Hepatocyte (in vitro differentiated cells): ENCODE results near the gene CLEC4C. TPM values are rescaled to one million over a fixed set of nuclear protein-coding genes. Genes with fewer than 3 reads are reported as not detected.

Experiments used
- polyA plus RNA-seq: library from polyadenylated mRNA; unstranded; fragments of >200 nt; fragmentation: Nextera tagmentation; extraction: Ambion mirVana; gene quantifications from 2 replicates; pipeline ENCODE4 v1.2.1, GENCODE V29; 2016
- small RNA-seq: library from RNA; depleted of rRNA; stranded (forward); fragments of <200 nt; gene quantifications from one replicate; pipeline ENCODE3, GENCODE V24; 2014
- total RNA-seq: library from RNA; depleted of rRNA; stranded (reverse); fragments of >200 nt; gene quantifications from 2 replicates; pipeline ENCODE4 v1.2.3, GENCODE V29; 2014

Gene CLEC4C
- total and polyA plus RNA-seq, 2 experiments from 2014 or later, result not detected

Small RNA genes lying within 50 kb of the gene (small RNA-seq; reads per million reads assigned to genes)
- gene RF00019, result not detected

Other genes starting within 250 kb of the CLEC4C start
- 3.8 and 5.6 TPM in 2 replicates for gene CD163, start 243.6 kb downstream of the CLEC4C start, total RNA-seq
- 2.8 and 3.0 TPM in 2 replicates for gene CD163, start 243.6 kb downstream of the CLEC4C start, polyA plus RNA-seq
- 4.9 and 5.6 TPM in 2 replicates for gene APOBEC1, start 81.5 kb downstream of the CLEC4C start, total RNA-seq
- 1.5 and 2.5 TPM in 2 replicates for gene APOBEC1, start 81.5 kb downstream of the CLEC4C start, polyA plus RNA-seq
- gene GDF3, start 51.6 kb downstream of the CLEC4C start, total RNA-seq, result not detected in 2 replicates
- gene GDF3, start 51.6 kb downstream of the CLEC4C start, polyA plus RNA-seq, result 0.19 TPM in 1 of 2 replicates, not detected in the other
- gene DPPA3, start 35.9 kb downstream of the CLEC4C start, total RNA-seq, result 0.23 TPM in 1 of 2 replicates, not detected in the other
- gene DPPA3, start 35.9 kb downstream of the CLEC4C start, polyA plus RNA-seq, result 0.80 TPM in 1 of 2 replicates, not detected in the other
- not detected in 2 replicates for gene NANOGNB, start 17.8 kb upstream of the CLEC4C start, total RNA-seq
- not detected in 2 replicates for gene NANOGNB, start 17.8 kb upstream of the CLEC4C start, polyA plus RNA-seq
- gene NANOG, start 42.0 kb upstream of the CLEC4C start, total RNA-seq, result 1.9 and 2.1 TPM in 2 replicates
- gene NANOG, start 42.0 kb upstream of the CLEC4C start, polyA plus RNA-seq, result 0.06 and 0.10 TPM in 2 replicates
- 6.1 TPM in 2 replicates for gene SLC2A14, start 125.5 kb upstream of the CLEC4C start, total RNA-seq
- gene SLC2A14, start 125.5 kb upstream of the CLEC4C start, polyA plus RNA-seq, result 6.6 and 10.3 TPM in 2 replicates
- 76.3 and 98.2 TPM in 2 replicates for gene SLC2A3, start 188.8 kb upstream of the CLEC4C start, total RNA-seq
- 65.3 and 111 TPM in 2 replicates for gene SLC2A3, start 188.8 kb upstream of the CLEC4C start, polyA plus RNA-seq